ENCODE measurements around the gene KCNH1.
A peak's percentile ranks its signal among the peaks of the same experiment; 100 is the strongest.
"Not testable (repeated sequence)": the region's sequence is repeated elsewhere in the genome, so short reads cannot be mapped to it uniquely, and the experiment has no call there.

KCNH1 gene

GRCh38 chr1:211101481-211101880 lies 32.5 kb downstream of the KCNH1 start:
- DNase-seq (ENCODE audit: low spot score), result no peak

GRCh38 chr1:211099393-211099792 lies 34.6 kb downstream of the KCNH1 start:
- DNase-seq (ENCODE audit: low spot score), result no peak

- no peak for DNase-seq (ENCODE audit: low spot score)
These were observed 38.6 kb downstream of the KCNH1 start for GRCh38 chr1:211095381-211095780.

GRCh38 chr1:211092955-211093354 lies 41.0 kb downstream of the KCNH1 start:
- no peak for DNase-seq (ENCODE audit: low spot score)

- DNase-seq (ENCODE audit: low spot score), result no peak
These were observed 42.1 kb downstream of the KCNH1 start for GRCh38 chr1:211091867-211092266.

- DNase-seq (ENCODE audit: low spot score), result no peak
These were observed 44.4 kb downstream of the KCNH1 start for GRCh38 chr1:211089536-211089935.

- no peak for DNase-seq (ENCODE audit: low spot score)
These were observed 45.8 kb downstream of the KCNH1 start for GRCh38 chr1:211088156-211088555.

GRCh38 chr1:211082824-211083223 lies 51.1 kb downstream of the KCNH1 start:
- DNase-seq (ENCODE audit: low spot score), result no peak

- not testable (repeated sequence) for DNase-seq (ENCODE audit: low spot score)
These were observed 52.5 kb downstream of the KCNH1 start for GRCh38 chr1:211081447-211081846.

GRCh38 chr1:211068976-211069375 lies 65.0 kb downstream of the KCNH1 start:
- no peak for DNase-seq (ENCODE audit: low spot score)

- no peak for DNase-seq (ENCODE audit: low spot score)
These were observed 67.1 kb downstream of the KCNH1 start for GRCh38 chr1:211066781-211067384.

GRCh38 chr1:211041838-211042237 lies 92.1 kb downstream of the KCNH1 start:
- not testable (repeated sequence) for DNase-seq (ENCODE audit: low spot score)

GRCh38 chr1:211037095-211037494 lies 96.9 kb downstream of the KCNH1 start:
- DNase-seq (ENCODE audit: low spot score), result peak; percentile 2

GRCh38 chr1:211036381-211037060 lies 97.4 kb downstream of the KCNH1 start:
- no peak for DNase-seq (ENCODE audit: low spot score)

- no peak for DNase-seq (ENCODE audit: low spot score)
These were observed 98.0 kb downstream of the KCNH1 start for GRCh38 chr1:211035821-211036380.

- DNase-seq (ENCODE audit: low spot score), result no peak
These were observed 99.9 kb downstream of the KCNH1 start for GRCh38 chr1:211033921-211034525.

GRCh38 chr1:211024901-211025300 lies 109.0 kb downstream of the KCNH1 start:
- DNase-seq (ENCODE audit: low spot score), result no peak

GRCh38 chr1:211019266-211019665 lies 114.7 kb downstream of the KCNH1 start:
- no peak for DNase-seq (ENCODE audit: low spot score)

GRCh38 chr1:211018690-211019089 lies 115.3 kb downstream of the KCNH1 start:
- DNase-seq (ENCODE audit: low spot score), result no peak

- no peak for DNase-seq (ENCODE audit: low spot score)
These were observed 116.8 kb downstream of the KCNH1 start for GRCh38 chr1:211017075-211017718.

- no peak for DNase-seq (ENCODE audit: low spot score)
These were observed 119.7 kb downstream of the KCNH1 start for GRCh38 chr1:211014275-211014674.

- DNase-seq (ENCODE audit: low spot score), result no peak
These were observed 120.4 kb downstream of the KCNH1 start for GRCh38 chr1:211013346-211014240.
